Measurements from ENCODE around the gene SHISAL1.

GRCh38 chr22:44274918-44275630 is 37.7 kb downstream of the SHISAL1 start:
- TF ChIP-seq CTCF (IDR thresholded peaks at IDR 0.05) (no peak), EZH2 (IDR thresholded peaks at IDR 0.05; ENCODE audit: borderline replicate concordance, insufficient read depth, low read depth, low read length, poor library complexity, severe bottlenecking) (no peak)
